Testis (tissue), 3 donors: ENCODE results near the gene GCH1. TPM values are rescaled to one million over a fixed set of nuclear protein-coding genes. Genes with fewer than 3 reads are reported as not detected.
A peak's percentile ranks its signal among the peaks of the same experiment; 100 is the strongest.

Experiments
- DNase-seq: peaks from one replicate; pipeline ENCODE4 v3.0.0-alpha.2; 2019
- H3K27ac ChIP-seq, 2 donors: fragments of 200-600 bp; sonication (generic); one replicate each; pipeline ENCODE4 v1.5.1; 2019
- H3K27me3 ChIP-seq: fragments of 200-600 bp; sonication (generic); one replicate; pipeline ENCODE4 v1.5.1; 2019
- H3K36me3 ChIP-seq: fragments of 200-600 bp; sonication (generic); one replicate; pipeline ENCODE4 v1.5.1; 2017; ENCODE audit warnings: low read depth; ENCODE audit errors: missing control alignments
- H3K4me1 ChIP-seq: fragments of 200-600 bp; sonication (generic); one replicate; pipeline ENCODE4 v1.5.1; 2019
- H3K4me3 ChIP-seq, 2 donors: fragments of 200-600 bp; sonication (generic); one replicate each; pipeline ENCODE4 v1.5.1; 2017 to 2019
- H3K9me3 ChIP-seq: fragments of 200-600 bp; sonication (generic); one replicate; pipeline ENCODE4 v1.5.1; 2017
- POLR2A ChIP-seq: fragments of 450-650 bp; IDR thresholded peaks from one replicate; pipeline ENCODE4 v1.6.1; 2017; ENCODE audit warnings: antibody characterized with exemption, mild to moderate bottlenecking, moderate library complexity
- WGBS, 2 donors: methylation state at CpG; one replicate each; pipeline ENCODE4 v1.1.5; 2018; 5-methylcytosine and 5-hydroxymethylcytosine counted together
- intact Hi-C: fragments of 100-400 bp; cut with DNase I; formaldehyde crosslinking; loops from one replicate; pipeline ENCODE4 v1.15.1; 2023; ENCODE audit warnings: low total_unique reads
- polyA plus RNA-seq: library from polyadenylated mRNA; stranded (reverse); fragments of 350-450 nt; fragmentation: Illumina TruSeq; extraction: RNeasy Lipid Tissue Mini Kit (QIAGEN cat#74804); gene quantifications from one replicate; pipeline ENCODE4 v1.2.3, GENCODE V29; 2014; ENCODE audit warnings: low read depth, low replicate concordance; ENCODE audit not compliant: insufficient read depth
- total RNA-seq, 2 donors: library from RNA; depleted of rRNA; stranded (reverse); fragments of >200 nt; gene quantifications; one replicate each; pipeline ENCODE4 v1.2.3, GENCODE V29; 2016
- TF ChIP-seq, protein P1 (sequence below), 3 experiments: fragments of 450-650 bp in 2 of 3; fragments of 200-600 bp in 1 of 3; sonication (generic) in 1 of 3; IDR thresholded peaks; one replicate each; pipeline ENCODE4 v1.5.1; 2016 to 2019; ENCODE audit warnings: antibody characterized with exemption in 3 of 3, mild to moderate bottlenecking in 2 of 3, moderate library complexity in 1 of 3

GCH1 gene
- total and polyA plus RNA-seq, 3 donors from 2014 or later, result 8.8 to 15.8 (median 11.3) TPM

DNA sequence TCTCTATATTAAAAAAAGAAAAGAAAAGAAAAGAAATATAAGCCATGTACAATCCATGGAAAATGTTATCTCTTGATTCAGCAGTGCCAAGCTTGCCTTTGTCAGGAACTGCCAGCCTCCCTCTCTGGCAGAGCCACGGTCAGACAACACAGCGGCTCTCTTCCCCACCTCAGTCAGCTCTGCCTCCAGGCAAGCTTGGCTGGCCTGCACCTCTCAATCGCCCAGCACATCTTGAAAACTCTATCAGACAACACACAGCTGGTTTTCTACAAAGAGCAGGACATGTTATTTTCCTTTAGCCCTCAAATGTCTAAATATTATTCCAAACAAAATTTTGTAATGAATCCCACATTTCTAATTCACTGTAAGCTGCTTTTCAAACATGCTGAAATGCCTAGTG lies 20.0 kb upstream of the GCH1 start:
- WGBS, 2 donors, result 34 to 38% methylated on average over 3 of the region's 3 CpGs
- Histone ChIP-seq H3K27me3 (no peaks in the 10 kb centered on the region), H3K9me3 (no peaks in the 10 kb centered on the region), H3K4me3 (no peak overlapping the region), H3K4me1 (no peaks in the 10 kb centered on the region), H3K27ac (peak overlapping the region; percentile 26 to 27), H3K36me3 (no peaks in the 10 kb centered on the region)
- intact Hi-C loops, result no loop called here
- TF ChIP-seq, protein P1, sequence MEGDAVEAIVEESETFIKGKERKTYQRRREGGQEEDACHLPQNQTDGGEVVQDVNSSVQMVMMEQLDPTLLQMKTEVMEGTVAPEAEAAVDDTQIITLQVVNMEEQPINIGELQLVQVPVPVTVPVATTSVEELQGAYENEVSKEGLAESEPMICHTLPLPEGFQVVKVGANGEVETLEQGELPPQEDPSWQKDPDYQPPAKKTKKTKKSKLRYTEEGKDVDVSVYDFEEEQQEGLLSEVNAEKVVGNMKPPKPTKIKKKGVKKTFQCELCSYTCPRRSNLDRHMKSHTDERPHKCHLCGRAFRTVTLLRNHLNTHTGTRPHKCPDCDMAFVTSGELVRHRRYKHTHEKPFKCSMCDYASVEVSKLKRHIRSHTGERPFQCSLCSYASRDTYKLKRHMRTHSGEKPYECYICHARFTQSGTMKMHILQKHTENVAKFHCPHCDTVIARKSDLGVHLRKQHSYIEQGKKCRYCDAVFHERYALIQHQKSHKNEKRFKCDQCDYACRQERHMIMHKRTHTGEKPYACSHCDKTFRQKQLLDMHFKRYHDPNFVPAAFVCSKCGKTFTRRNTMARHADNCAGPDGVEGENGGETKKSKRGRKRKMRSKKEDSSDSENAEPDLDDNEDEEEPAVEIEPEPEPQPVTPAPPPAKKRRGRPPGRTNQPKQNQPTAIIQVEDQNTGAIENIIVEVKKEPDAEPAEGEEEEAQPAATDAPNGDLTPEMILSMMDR (IDR thresholded peaks at IDR 0.05), result no peak
- no peak for TF ChIP-seq POLR2A
- no peak for DNase-seq

DNA sequence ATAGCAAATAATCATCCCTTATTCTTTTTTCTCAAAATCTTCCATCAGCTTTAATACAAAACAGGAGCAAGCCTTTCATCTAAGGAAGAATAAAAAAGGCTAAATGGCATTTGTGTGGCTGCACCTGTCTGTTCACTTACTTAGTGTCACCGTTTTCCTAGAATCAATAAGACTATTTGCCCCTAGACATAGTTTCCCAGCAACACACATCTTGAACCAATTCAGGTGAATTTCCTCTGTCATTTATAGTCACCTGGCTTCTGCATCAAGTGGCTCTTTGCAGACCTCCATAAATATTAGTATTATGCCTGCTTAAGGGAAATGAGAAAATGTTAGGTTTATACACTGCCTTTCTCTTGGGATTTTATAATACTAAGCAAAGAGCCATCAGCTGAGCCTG lies 17.4 kb upstream of the GCH1 start:
- Histone ChIP-seq H3K27ac (no peak overlapping the region), H3K9me3 (no peaks in the 10 kb centered on the region), H3K27me3 (no peaks in the 10 kb centered on the region), H3K36me3 (no peaks in the 10 kb centered on the region), H3K4me3 (no peak overlapping the region), H3K4me1 (no peaks in the 10 kb centered on the region)
- intact Hi-C loops, result no loop called here
- TF ChIP-seq, protein P1 (IDR thresholded peaks at IDR 0.05), result no peak
- no peak for TF ChIP-seq POLR2A
- no peak for DNase-seq
- 87 to 90% methylated on average over 1 of the region's 1 CpG for WGBS, 2 donors

GRCh38 chr14:54919330-54919729 lies 16.7 kb upstream of the GCH1 start:
- TF ChIP-seq POLR2A, result no peak
- TF ChIP-seq, protein P1 (IDR thresholded peaks at IDR 0.05), result no peak
- Histone ChIP-seq H3K27ac (no peak overlapping the region), H3K27me3 (no peaks in the 10 kb centered on the region), H3K4me3 (no peak overlapping the region), H3K36me3 (no peaks in the 10 kb centered on the region), H3K4me1 (no peaks in the 10 kb centered on the region), H3K9me3 (no peaks in the 10 kb centered on the region)
- no peak for DNase-seq
- intact Hi-C loops, result no loop called here

GRCh38 chr14:54918427-54918826 lies 15.8 kb upstream of the GCH1 start:
- H3K27ac ChIP-seq, result no peak overlapping the region
- no peaks in the 10 kb centered on the region for H3K27me3 ChIP-seq
- intact Hi-C loops, result no loop called here
- TF ChIP-seq POLR2A, result no peak
- TF ChIP-seq, protein P1 (IDR thresholded peaks at IDR 0.05), result no peak
- H3K4me1 ChIP-seq, result no peaks in the 10 kb centered on the region
- 35 to 57% methylated on average over 5 of the region's 5 CpGs for WGBS, 2 donors
- DNase-seq, result no peak
- H3K4me3 ChIP-seq, result no peak overlapping the region
- no peaks in the 10 kb centered on the region for H3K9me3 ChIP-seq
- no peaks in the 10 kb centered on the region for H3K36me3 ChIP-seq

- TF ChIP-seq, protein P1 (IDR thresholded peaks at IDR 0.05), result no peak
- no peak for TF ChIP-seq POLR2A
- H3K4me1 ChIP-seq, result no peaks in the 10 kb centered on the region
- H3K4me3 ChIP-seq, result no peak overlapping the region
- no peaks in the 10 kb centered on the region for H3K9me3 ChIP-seq
- H3K27me3 ChIP-seq, result no peaks in the 10 kb centered on the region
- no peak overlapping the region for H3K27ac ChIP-seq
- WGBS, 2 donors, result 60 to 69% methylated on average over 1 of the region's 1 CpG
- H3K36me3 ChIP-seq, result no peaks in the 10 kb centered on the region
- intact Hi-C loops, result no loop called here
- DNase-seq, result peak; percentile 60
These were observed 13.5 kb upstream of the GCH1 start for GRCh38 chr14:54916101-54916500.
